GM18951 (cell line): Measurements from ENCODE around the gene TNFAIP2.
A peak's percentile ranks its signal among the peaks of the same experiment; 100 is the strongest.

ENCODE experiments used
- POLR2A ChIP-seq: IDR thresholded peaks from 4 replicates; pipeline ENCODE4 v1.6.1; 2011; ENCODE audit warnings: mild to moderate bottlenecking; ENCODE audit not compliant: insufficient read length, insufficient read depth; ENCODE audit errors: extremely low read depth
- in situ Hi-C: fragments of 300-500 bp; cut with MboI; formaldehyde crosslinking; loops from one replicate; pipeline ENCODE4 v1.12.0; 2022; ENCODE audit warnings: low sequenced_read_pairs, mixed read lengths, inconsistent platforms; ENCODE audit not compliant: unreplicated experiment

Gene TNFAIP2, protein sequence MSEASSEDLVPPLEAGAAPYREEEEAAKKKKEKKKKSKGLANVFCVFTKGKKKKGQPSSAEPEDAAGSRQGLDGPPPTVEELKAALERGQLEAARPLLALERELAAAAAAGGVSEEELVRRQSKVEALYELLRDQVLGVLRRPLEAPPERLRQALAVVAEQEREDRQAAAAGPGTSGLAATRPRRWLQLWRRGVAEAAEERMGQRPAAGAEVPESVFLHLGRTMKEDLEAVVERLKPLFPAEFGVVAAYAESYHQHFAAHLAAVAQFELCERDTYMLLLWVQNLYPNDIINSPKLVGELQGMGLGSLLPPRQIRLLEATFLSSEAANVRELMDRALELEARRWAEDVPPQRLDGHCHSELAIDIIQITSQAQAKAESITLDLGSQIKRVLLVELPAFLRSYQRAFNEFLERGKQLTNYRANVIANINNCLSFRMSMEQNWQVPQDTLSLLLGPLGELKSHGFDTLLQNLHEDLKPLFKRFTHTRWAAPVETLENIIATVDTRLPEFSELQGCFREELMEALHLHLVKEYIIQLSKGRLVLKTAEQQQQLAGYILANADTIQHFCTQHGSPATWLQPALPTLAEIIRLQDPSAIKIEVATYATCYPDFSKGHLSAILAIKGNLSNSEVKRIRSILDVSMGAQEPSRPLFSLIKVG

DNA sequence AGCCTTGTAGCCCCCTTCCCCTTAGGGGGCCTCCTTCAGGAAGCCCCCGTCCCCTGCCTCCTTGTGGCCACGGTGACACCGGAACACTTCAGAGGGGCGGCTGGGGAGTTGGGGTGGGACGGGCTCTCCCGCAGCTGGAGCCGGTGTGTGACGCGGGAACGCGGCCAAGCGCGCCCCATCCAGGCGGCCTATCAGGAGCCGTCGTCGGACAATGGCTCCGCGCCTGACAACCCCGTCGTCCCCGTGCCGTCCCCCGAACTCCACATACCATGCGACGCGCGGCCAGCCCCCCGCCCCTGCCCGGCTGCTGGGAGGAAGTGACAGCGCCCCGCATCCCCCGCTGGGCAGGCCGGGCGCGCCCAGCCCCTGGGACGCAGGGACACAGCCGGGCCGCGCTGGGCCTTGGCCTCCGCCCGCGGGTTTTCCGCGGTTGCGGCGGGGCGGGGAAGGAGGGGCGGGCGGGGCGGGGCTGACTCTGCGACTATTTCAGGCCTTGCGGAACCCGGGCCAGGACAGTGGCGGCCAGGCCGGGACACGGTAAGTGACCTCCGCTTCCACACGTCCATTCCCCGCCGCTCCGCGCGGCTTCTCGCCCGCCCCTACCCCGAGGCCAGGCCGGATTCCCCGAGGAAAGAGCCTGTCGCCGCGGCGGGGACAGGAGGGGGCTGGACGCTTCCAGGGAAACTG lies at the start of gene TNFAIP2:
TNFAIP2 (plus strand) TSS at position 515 of the 687 bp plus-strand sequence. CDS start 2,997 bp downstream, outside the sequence.
- in situ Hi-C loops, result no loop called here
- peak; percentile 66 for TF ChIP-seq POLR2A

GRCh38 chr14:103073876-103074728 lies 49.2 kb upstream of the TNFAIP2 start:
- in situ Hi-C loops, result no loop called here
- TF ChIP-seq POLR2A, result no peak

- TF ChIP-seq POLR2A, result no peak
- in situ Hi-C loops, result no loop called here
These were observed 48.4 kb upstream of the TNFAIP2 start for GRCh38 chr14:103074729-103075367.

GRCh38 chr14:103078420-103078749 lies 44.9 kb upstream of the TNFAIP2 start:
- in situ Hi-C loops, result no loop called here
- no peak for TF ChIP-seq POLR2A

DNA sequence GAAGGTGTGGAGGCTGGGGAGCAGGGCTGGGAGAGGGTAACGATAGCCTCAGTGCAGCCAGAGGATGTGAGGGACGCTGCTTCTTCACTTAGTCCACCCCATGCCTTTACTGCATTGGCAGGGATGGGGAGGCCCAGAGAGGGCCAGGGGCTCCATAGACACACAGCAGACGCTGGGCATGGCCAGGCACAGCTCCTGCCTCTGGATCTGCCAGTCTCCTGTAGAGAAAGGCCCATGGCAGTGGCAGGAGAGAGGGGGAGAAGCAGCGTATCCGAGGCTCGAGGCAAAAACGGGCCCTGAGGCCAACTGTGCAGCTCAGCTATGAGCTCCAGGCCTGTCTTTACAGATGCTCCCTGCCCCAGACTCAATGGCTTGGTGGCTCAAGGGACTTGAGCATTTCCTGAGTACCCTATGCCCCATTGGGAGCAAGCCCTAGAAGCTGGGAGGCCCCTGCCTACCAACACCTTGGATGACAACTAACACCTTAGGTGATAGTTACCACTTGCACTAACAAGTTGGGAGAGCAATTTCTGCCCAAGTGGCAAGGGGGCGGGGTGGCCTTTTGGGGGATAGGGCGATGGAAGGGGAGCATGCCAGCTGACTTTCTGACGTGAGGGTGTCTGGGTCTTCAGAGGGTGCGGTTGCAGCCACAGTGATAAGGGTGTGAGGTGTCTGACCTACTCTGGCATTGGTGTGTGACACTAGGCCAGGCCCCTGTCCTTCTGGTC lies 44.2 kb upstream of the TNFAIP2 start:
- in situ Hi-C loops, result no loop called here
- no peak for TF ChIP-seq POLR2A

DNA sequence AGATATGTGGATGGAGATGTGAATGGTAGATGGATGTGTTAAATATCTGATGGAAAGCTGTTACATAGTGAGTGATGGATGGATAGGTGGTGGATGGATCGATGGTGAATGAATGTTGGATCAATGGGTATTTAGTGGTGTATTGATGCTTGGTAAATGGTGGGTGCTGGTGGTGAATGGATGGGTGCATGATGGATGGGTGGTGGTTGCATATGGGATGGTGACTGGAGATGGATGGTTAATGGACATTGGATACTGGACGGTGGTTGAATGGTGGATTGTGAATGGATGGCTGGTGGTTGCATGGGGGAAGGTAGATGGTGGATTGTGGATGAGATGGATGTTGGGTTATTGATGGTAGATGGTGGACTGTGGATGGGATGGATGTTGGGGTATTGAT lies 41.3 kb upstream of the TNFAIP2 start:
- in situ Hi-C loops, result loop anchor here (10.0 kb wide), 1 partner anchor 203 kb away; no protein-coding TSS in a partner anchor
- TF ChIP-seq POLR2A, result no peak

DNA sequence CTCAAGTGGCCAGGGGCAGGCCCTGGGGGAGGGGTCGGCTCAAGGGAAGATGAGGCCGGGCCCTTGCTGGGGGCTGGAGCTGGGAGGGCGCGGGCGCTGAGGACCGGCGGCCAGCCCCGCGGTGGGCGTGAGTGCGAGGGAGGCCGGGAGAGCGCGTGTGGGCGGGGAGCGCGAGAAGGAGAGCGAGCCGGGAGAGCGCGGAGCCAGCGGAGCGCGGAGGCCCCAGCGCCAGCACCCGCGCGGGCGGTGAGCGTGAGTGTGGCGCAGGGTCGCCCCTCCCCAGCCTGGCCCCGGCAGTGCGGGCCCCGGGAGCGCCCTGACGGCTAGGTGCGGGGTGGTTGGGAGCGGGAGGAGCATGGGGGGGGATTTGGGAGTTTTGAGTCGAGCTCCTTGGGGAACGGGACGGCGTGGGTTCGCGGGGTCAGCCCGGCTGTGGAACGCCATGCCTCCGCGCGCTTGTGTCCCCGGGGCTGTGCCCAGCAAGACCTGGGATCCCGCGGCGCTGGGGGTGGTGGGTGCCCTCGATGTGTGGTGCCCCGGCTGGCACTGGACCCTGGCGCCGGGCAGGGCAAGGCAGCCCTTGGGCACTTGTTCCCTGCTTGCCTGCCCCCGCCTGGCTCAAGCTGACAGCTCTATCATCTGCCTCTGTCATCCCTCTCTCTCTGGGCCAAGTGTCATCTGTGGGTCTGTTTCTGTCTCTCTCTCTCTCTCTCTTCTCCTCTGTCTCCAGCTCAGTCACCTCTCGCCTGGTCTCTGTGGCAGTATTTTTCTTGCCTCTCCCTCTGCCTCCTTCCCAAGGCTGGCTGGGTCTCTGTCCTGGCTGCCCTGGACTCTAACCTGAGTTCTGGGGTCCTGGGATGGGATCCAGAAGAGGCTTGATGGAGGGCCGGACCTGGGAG lies 39.0 kb upstream of the TNFAIP2 start, which contains the start of gene LBHD2:
LBHD2 (plus strand) TSS at position 190 of the 899 bp plus-strand sequence. CDS start 1,803 bp downstream, outside the sequence.
- in situ Hi-C loops, result loop anchor here (10.0 kb wide), 1 partner anchor 201 kb away; no protein-coding TSS in a partner anchor
- no peak for TF ChIP-seq POLR2A

DNA sequence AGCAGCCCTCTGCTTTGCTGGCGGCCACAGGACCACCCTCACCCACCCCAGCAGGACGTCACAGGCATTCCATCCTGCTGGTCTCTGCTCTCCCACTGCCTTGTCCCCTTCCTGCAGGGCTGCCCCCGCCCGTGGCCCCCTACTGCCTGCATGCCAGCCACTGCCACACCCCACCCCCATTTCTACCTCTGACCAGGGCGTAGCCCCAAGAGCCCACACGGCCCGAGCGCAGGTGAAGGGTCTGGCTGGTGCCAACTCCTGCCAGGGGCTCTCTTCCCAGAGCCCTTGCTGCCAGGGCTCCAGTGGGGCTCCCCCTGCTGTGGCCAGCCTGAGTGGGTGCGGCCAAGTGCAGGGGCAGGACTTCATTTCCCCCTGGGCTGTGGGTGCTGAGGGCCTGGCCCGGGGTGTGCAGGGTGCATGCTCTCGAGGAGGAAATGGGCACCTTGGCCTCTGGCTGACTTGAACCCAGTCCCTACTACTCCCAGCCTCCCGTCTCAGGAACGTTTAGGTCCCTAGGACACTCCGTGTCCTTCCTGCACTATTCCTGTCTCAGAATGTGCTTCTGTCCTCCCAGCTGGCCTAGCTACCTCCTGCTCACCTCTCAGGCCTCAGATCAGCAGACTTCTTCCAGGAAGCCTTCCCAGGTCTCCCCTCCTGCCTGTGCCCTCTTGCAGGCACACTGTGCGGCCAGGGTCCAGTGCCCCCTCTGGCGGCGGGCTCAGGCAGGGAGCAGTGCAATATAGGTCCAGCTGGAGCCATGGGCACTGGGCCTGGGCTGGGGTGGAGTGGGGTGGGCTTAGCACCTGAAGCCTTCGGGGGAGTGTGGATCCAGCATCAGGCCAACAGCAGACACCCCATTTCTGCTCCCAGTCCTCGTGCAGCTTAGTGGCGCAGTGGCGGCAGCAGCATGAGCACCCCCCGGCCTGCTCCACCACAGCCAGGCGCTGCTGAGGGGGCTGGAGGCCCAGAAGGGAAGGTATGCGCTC lies 37.9 kb upstream of the TNFAIP2 start:
- no peak for TF ChIP-seq POLR2A
- in situ Hi-C loops, result loop anchor here (10.0 kb wide), 1 partner anchor 199 kb away; no protein-coding TSS in a partner anchor

DNA sequence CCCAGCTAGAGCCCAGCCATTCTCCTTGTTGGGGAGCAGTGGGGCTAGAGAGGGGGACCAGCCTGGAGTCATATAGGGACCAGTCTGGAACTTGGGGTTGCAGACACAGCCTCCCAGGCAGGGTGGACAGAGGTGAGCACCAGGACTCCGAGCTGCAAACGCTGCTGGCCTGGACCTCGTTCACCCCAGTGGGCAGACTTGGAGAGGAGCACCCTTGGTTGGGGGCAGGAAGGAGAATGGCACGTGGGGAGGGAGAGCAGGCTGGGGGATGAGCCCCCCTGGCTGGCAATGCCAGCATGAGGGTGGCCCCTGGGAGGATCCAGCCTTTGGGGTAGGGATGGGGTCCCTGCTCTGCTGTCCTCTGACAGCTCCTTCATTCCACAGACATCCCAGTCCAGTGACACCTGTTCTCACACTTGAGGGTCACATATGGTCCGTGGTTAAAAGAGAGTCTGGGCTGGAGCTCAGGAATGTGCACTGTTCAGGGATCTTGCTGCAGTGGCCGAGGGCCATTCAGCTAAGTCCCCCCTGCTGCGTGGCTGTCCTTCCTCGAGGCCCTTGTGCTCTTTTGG lies 36.4 kb upstream of the TNFAIP2 start:
- in situ Hi-C loops, result loop anchor here (10.0 kb wide), 1 partner anchor 198 kb away; no protein-coding TSS in a partner anchor
- no peak for TF ChIP-seq POLR2A

- TF ChIP-seq POLR2A, result no peak
- in situ Hi-C loops, result loop anchor here (10.0 kb wide), 1 partner anchor 197 kb away; no protein-coding TSS in a partner anchor
These were observed 35.9 kb upstream of the TNFAIP2 start for GRCh38 chr14:103087343-103087835.
